GM20000 (cell line): ENCODE data around the gene TAF10.

Source experiments
- DNase-seq: peaks from one replicate; pipeline ENCODE4 v3.0.0; 2012; ENCODE audit warnings: low spot score
- TF ChIP-seq, protein P1 (sequence below): IDR thresholded peaks from 2 replicates; pipeline ENCODE4 v1.5.1; 2012; ENCODE audit warnings: mild to moderate bottlenecking, control low read depth; ENCODE audit errors: extremely low read depth, missing control alignments

TAF10 gene

DNA sequence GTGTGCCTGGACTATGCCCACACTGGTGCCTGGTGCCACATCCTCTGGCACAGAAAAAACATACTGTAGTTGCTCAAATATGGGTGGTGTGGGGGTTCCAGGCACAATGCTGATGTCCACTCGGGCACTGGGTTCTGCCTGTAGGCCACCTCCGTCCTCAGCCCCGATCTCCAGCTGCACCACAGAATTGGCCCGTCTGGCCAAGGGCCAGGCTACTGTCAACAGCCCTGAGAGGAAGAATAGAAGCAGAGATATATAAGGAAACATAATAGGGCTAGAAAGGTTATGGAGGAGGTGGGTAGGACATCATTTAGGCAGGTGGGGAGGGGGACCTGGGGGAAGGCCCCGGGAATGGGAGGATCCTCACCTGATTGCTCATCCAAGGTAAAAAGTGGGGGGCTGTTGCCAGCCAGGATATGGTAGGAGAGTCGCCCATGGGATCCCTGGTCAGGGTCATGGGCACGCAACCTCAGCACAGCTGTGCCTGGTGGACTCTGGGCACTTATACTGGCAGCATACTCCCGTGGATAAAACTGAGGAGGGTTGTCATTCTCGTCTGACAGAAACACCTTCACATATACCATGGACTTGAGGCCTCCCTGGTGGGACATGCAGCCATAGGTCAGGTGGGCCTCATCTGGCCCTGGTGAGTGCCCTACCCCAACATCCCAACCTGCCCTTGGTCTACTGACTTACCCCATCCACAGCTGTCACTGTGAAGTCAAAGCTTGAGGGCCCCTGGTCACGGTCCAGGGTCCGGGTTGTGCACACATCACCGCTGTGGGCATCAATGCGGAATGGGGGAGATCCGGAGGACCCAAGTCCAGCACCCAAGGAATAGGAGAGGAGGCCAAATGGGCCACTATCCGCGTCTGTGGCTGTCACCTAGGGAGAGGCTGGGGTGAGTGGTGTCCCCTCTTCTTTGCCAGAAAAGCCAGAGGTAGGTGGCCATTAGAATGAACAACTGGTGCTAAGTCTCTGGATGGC lies 21.7 kb upstream of the TAF10 start:
- DNase-seq: no peak
- TF ChIP-seq, protein P1, sequence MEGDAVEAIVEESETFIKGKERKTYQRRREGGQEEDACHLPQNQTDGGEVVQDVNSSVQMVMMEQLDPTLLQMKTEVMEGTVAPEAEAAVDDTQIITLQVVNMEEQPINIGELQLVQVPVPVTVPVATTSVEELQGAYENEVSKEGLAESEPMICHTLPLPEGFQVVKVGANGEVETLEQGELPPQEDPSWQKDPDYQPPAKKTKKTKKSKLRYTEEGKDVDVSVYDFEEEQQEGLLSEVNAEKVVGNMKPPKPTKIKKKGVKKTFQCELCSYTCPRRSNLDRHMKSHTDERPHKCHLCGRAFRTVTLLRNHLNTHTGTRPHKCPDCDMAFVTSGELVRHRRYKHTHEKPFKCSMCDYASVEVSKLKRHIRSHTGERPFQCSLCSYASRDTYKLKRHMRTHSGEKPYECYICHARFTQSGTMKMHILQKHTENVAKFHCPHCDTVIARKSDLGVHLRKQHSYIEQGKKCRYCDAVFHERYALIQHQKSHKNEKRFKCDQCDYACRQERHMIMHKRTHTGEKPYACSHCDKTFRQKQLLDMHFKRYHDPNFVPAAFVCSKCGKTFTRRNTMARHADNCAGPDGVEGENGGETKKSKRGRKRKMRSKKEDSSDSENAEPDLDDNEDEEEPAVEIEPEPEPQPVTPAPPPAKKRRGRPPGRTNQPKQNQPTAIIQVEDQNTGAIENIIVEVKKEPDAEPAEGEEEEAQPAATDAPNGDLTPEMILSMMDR: no peak

DNA sequence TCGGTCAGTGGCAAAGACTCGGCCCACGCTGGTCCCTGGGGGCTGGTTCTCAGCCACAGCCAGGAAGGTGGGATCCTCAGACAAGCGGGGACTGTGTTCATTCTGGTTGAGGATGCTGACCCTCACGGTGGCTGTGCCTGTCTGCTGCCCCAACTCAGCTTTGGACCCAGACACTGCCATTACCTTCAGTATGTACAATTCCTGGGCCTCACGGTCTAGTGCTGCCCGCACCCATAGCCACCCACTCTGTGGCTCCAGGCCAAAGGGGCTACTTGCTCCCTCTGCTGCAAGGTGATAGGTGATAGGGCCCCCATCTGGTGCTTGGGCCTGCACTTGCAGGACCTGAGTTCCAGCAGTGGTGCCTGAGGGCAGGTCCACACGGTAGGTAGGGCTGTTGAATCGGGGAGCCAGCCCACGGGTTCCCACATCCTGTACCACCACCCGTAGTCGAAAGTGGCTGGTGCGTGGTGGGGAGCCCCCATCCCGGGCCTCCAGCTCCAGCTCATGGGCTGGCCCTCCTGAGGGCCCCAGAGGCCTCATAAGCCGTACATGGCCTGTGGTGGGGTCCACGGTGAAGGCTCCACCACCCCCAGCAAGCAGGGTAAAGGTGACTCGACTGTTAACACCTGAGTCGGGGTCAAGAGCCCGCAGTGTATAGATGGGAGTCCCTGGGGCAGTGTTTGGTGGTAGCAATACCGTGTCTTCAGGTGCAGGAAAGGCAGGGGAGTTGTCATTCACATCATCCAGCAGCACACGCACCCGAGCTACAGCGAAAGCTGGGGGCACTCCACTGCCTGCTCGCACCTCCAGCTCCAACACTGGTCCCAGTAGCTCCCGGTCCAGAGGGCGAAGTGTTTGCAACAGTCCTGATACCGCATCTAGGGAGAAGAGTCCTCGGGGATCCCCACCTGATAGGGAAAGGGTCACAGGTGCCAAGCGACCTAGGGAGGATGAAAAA lies 20.4 kb upstream of the TAF10 start:
- TF ChIP-seq, protein P1: no peak
- no peak for DNase-seq

DNA sequence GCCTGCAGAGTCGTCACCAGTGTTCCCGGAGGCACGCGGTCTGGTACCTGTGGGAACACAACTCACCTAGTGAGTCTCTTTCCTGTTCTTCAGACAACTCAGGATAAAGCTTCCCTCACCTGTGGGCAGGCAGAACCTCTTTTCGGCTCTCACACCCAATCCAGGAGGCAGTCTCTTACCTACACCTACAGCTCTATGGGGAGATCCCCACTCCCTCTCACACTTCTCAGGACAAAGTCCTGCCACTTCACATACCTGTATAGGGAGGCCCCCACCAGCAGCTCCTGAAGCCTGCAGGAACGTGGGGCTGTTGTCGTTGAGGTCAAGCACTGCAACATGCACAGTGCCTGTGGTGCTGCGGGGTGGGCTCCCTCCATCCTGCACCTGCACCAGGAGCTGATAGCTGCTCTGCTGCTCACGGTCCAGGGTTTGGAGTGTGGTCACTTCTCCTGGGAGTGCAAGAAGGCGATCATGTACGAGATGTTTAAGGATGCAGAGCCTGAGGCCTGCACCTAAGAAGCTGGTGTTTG lies 19.4 kb upstream of the TAF10 start:
- DNase-seq: no peak
- TF ChIP-seq, protein P1: no peak

DNA sequence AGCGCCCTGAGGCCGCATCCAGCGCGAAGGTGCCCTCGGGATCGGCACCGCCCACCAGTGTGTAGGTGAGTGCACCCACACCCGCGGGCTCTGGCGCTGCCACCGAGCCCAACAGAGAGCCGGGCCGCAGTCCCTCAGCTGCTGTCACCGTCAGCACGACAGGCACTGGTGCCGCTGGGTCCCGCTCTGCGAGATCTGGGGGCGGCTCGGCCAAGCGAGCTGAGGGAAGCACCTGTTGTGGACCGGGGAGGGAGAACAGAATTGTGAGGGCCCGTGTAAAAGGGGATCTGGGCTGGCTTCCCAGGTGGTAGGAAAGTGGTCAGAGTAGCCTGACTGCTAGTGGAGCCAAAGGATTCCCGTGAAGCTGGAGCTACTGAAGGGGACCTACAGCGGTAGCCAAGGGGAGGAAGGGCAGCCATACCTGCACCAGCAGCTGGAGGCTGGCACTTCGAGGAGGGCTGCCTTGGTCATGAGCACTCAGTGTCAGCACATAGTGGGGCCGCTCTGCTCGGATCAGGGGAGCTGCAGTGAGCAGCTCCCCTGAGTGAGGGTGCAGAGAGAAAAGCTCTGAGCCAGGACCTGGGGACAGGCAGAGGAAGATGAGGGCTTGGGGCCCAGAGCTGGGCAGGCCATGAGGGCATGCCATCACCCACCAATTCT lies 18.7 kb upstream of the TAF10 start:
- no peak for DNase-seq
- TF ChIP-seq, protein P1: no peak

DNA sequence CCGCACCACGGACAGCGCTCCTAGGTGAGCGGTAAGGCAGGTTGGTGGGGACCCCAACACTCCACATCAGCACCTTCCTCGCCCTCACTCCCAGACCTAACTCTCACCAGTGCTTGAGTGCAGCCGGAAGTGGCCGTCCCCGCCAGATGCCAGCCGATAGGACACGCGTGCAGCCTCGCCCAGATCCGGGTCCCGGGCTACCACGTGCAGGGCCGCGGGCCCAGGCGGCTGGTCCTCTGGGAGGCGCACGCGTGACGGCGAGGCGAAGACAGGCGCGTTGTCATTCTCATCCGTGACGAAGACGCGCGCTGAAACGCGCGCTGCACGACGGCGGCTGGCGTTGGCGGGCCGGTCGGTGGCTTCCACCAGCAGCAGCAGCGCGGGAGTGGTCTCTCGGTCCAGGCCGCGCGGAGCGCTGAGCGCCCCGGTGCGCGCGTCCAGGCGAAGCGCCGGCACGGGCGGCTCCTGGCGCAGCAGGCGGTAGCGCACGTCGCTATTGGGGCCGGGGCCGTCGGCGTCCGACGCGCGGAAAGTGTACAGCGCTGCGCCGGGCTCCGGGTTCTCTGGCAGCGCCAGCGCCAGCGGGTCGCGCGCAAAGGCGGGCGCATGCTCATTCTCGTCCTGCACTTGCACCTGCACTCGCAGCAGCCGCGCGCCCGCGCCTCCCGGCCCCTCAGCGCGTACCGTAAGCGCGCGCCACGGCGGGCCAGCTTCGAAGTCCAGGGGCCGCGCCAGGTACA lies 18.0 kb upstream of the TAF10 start:
- TF ChIP-seq, protein P1: no peak
- DNase-seq: no peak

DNA sequence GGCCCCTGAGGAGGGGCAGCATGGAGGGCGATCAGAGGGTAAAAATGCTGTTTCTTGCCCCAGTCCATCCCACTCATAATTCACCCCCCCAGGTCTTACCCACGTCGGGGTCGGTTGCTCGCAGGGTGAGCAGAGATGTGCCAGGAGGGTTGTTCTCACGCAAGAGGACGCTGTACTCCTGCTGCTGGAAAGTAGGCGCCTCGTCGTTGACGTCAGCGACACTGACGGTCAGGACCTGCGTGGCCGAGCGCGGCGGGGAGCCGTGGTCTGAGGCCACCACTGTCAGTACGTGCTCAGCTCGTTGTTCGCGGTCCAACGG lies 17.5 kb upstream of the TAF10 start:
- TF ChIP-seq, protein P1: no peak
- no peak for DNase-seq
